K562 (cell line): ENCODE data around the gene HAPLN3. TPM values are rescaled to one million over a fixed set of nuclear protein-coding genes. Genes with fewer than 3 reads are reported as not detected.

Experiments used
- ATAC-seq: fragments of 200-7000 bp; cut with Tn5 transposase; 3 replicates; pipeline ENCODE4 v1.9.1; 2020; ENCODE audit warnings: moderate library complexity
- BruUV-seq: library from RNA; stranded (reverse); fragments of 400-500 nt; replicated peaks from 2 replicates; lab custom pipeline; 2021; lab: Mats Ljungman, UMichigan
- CTCF ChIA-PET: fragments of 300-600 bp; formaldehyde crosslinking; extraction: SDS; loops from one replicate; lab custom pipeline; 2021; ENCODE audit warnings: low intra/inter-chr PET ratio; lab: Yijun Ruan, JAX
- POLR2A ChIA-PET: fragments of 300-600, 350-650 bp; sonication (Branson Sonifier 250); formaldehyde crosslinking; extraction: SDS; loops from one replicate; lab custom pipeline; 2021; ENCODE audit warnings: antibody characterized with exemption, inconsistent platforms; lab: Yijun Ruan, JAX
- DNase-seq, 4 experiments: peaks; one replicate each; pipeline versions ENCODE4 v3.0.0 to v3.0.0-alpha.2; 2011 to 2018; ENCODE audit warnings: low spot score in 3 of 4, mixed read lengths in 3 of 4; ENCODE audit errors: extremely low read depth in 1 of 4
- FAIRE-seq: peaks from 2 replicates; lab custom pipeline; 2011; peaks lifted over from hg19 to GRCh38; lab: Jason Lieb, UNC
- H2AFZ ChIP-seq: 2 replicates; pipeline ENCODE4 v1.6.0; 2011; ENCODE audit warnings: low read depth, low read length, control low read depth, inconsistent platforms
- H3K27ac ChIP-seq: fragments of 200-600 bp; 3 replicates; pipeline ENCODE4 v1.8.0; 2011; ENCODE audit warnings: low read depth, mild to moderate bottlenecking, control low read depth, inconsistent platforms, low read length, moderate library complexity, mixed read lengths; ENCODE audit errors: extremely low read depth
- H3K27me3 ChIP-seq, 2 experiments: fragments of 300-600 bp in 1 of 2; 2 replicates in 1 of 2; 3 replicates in 1 of 2; pipeline versions ENCODE4 v1.6.0 to v1.8.0; 2011; ENCODE audit warnings: inconsistent platforms in 2 of 2, low read length in 2 of 2, mild to moderate bottlenecking in 1 of 2, mixed read lengths in 1 of 2, moderate library complexity in 1 of 2; ENCODE audit not compliant: control insufficient read depth in 2 of 2, insufficient read depth in 2 of 2
- H3K36me3 ChIP-seq: fragments of 300-600 bp; 3 replicates; pipeline ENCODE4 v1.8.0; 2011; ENCODE audit warnings: mild to moderate bottlenecking, low read length, inconsistent platforms; ENCODE audit not compliant: control insufficient read depth, insufficient read depth
- H3K4me1 ChIP-seq, 2 experiments: fragments of 200-600 bp in 1 of 2; replicated peaks in 1 of 2; 2 replicates in 1 of 2; 3 replicates in 1 of 2; pipeline versions ENCODE4 v1.5.1 to v1.8.0; 2011; ENCODE audit warnings: inconsistent platforms in 2 of 2, low read length in 2 of 2, mild to moderate bottlenecking in 1 of 2, mixed read lengths in 1 of 2, moderate library complexity in 1 of 2; ENCODE audit not compliant: control insufficient read depth in 2 of 2, insufficient read depth in 2 of 2
- H3K4me2 ChIP-seq: 2 replicates; pipeline ENCODE4 v1.6.1; 2011; ENCODE audit warnings: low read length, control low read depth, inconsistent platforms, mixed read lengths; ENCODE audit not compliant: insufficient read depth
- H3K4me3 ChIP-seq: fragments of 200-600 bp; sonication (generic), shearing (Covaris generic); 2 replicates; pipeline ENCODE4 v1.5.1; 2016; ENCODE audit warnings: control low read depth, inconsistent platforms
- H3K79me2 ChIP-seq: fragments of 200-600 bp; 3 replicates; pipeline ENCODE4 v1.8.0; 2011; ENCODE audit warnings: low read length, inconsistent platforms; ENCODE audit not compliant: control insufficient read depth, insufficient read depth
- H3K9ac ChIP-seq, 2 experiments: 2 replicates each; pipeline versions ENCODE4 v1.6.0 to v1.6.1; 2011; ENCODE audit warnings: low read depth in 2 of 2, low read length in 2 of 2, control low read depth in 1 of 2, inconsistent platforms in 1 of 2, mild to moderate bottlenecking in 1 of 2, mixed read lengths in 1 of 2; ENCODE audit not compliant: insufficient read depth in 1 of 2
- H3K9me1 ChIP-seq: one replicate; pipeline ENCODE4 v1.6.0; 2011; ENCODE audit warnings: inconsistent platforms, mild to moderate bottlenecking, low read length, moderate library complexity; ENCODE audit not compliant: control insufficient read depth, insufficient read depth
- H3K9me3 ChIP-seq: replicated peaks from 2 replicates; pipeline ENCODE4 v1.5.1; 2011; ENCODE audit warnings: low read depth, low read length, inconsistent platforms; ENCODE audit not compliant: control insufficient read depth, insufficient read depth
- H4K20me1 ChIP-seq: replicated peaks from 2 replicates; pipeline ENCODE4 v1.6.1; 2011; ENCODE audit warnings: low read length, inconsistent platforms, mixed read lengths; ENCODE audit not compliant: control insufficient read depth, insufficient read depth
- ARNT ChIP-seq, 2 experiments: fragments of 450-650 bp; IDR thresholded peaks; 2 replicates each; pipeline ENCODE4 v1.6.1; 2016; ENCODE audit warnings: mild to moderate bottlenecking in 1 of 2
- CEBPB ChIP-seq: fragments of 450-650 bp; IDR thresholded peaks from 2 replicates; pipeline ENCODE4 v1.6.1; 2016; ENCODE audit warnings: missing genetic modification characterization, missing compliant biosample characterization
- EP400 ChIP-seq: fragments of 450-650 bp; IDR thresholded peaks from 2 replicates; pipeline ENCODE4 v1.6.1; 2017; ENCODE audit warnings: antibody characterized with exemption, mild to moderate bottlenecking, moderate library complexity
- ESRRA ChIP-seq: fragments of 450-650 bp; IDR thresholded peaks from 2 replicates; pipeline ENCODE4 v1.6.1; 2014; ENCODE audit warnings: low read depth, mild to moderate bottlenecking, moderate library complexity, borderline replicate concordance
- KHSRP ChIP-seq: fragments of 450-650 bp; IDR thresholded peaks from 2 replicates; pipeline ENCODE4 v1.6.1; 2017
- STAG1 ChIP-seq: sonication (generic); formaldehyde crosslinking; IDR thresholded peaks from 2 replicates; pipeline ENCODE4 v1.5.0; 2020; ENCODE audit warnings: missing genetic modification reagents, borderline replicate concordance
- TAL1 ChIP-seq: fragments of 450-650 bp; IDR thresholded peaks from 2 replicates; pipeline ENCODE4 v1.6.1; 2016; ENCODE audit warnings: mild to moderate bottlenecking
- ZNF23 ChIP-seq: fragments of 250-450 bp; sonication (Bioruptor Pico); IDR thresholded peaks from 2 replicates; pipeline ENCODE4 v1.4.0; 2020; ENCODE audit warnings: mild to moderate bottlenecking
- ZNF551 ChIP-seq: fragments of 250-450 bp; sonication (Bioruptor Pico); IDR thresholded peaks from 2 replicates; pipeline ENCODE4 v1.5.0; 2021; ENCODE audit warnings: mild to moderate bottlenecking, moderate library complexity
- WGBS: fragments of 100-300 bp; shearing (Covaris generic); methylation state at CpG from one replicate; pipeline ENCODE4 v1.1.6; 2016; ENCODE audit warnings: low coverage, mixed read lengths; ENCODE audit not compliant: insufficient coverage; ENCODE audit errors: missing lambda C conversion rate; 5-methylcytosine and 5-hydroxymethylcytosine counted together
- in situ Hi-C: fragments of 300-500 bp; cut with MboI; formaldehyde crosslinking; loops from 4 replicates; pipeline ENCODE4 v1.15.0; 2018; ENCODE audit warnings: inconsistent platforms, mixed read lengths
- intact Hi-C: fragments of 100-400 bp; cut with micrococcal nuclease; formaldehyde crosslinking; loops from 2 replicates; pipeline ENCODE4 v1.14.2; 2022
- polyA plus RNA-seq, 8 experiments: library from polyadenylated mRNA; depleted of rRNA in 4 of 8; stranded (reverse) in 5 of 8; unstranded in 3 of 8; fragments of >200 nt; fragmentation: Nextera tagmentation in 2 of 8; fragmentation: Illumina TruSeq in 1 of 8; extraction: Ambion mirVana in 2 of 8; extraction: Trizol in 1 of 8; gene quantifications; 2 replicates each; pipeline versions ENCODE4 v1.2.1 to v1.2.3, GENCODE V29; 2011 to 2014; ENCODE audit warnings: inconsistent platforms in 1 of 8, missing spikeins in 1 of 8
- total RNA-seq, 7 experiments: library from RNA; depleted of rRNA in 6 of 7; stranded (reverse); fragments of >200 nt in 6 of 7; fragmentation: Illumina TruSeq in 2 of 7; extraction: Trizol in 2 of 7; gene quantifications; 2 replicates each; pipeline versions ENCODE4 v1.2.1 to v1.2.3, GENCODE V29; 2011 to 2021; ENCODE audit warnings: low replicate concordance in 1 of 7
- TF ChIP-seq, protein P1 (sequence below): IDR thresholded peaks from 2 replicates; pipeline ENCODE4 v1.6.1; 2012; ENCODE audit warnings: low read depth, low read length, improper control_type of control experiment, borderline replicate concordance
- TF ChIP-seq, protein P2 (sequence below): fragments of 450-650 bp; formaldehyde crosslinking; IDR thresholded peaks from 2 replicates; pipeline ENCODE4 v1.4.0; 2022; ENCODE audit warnings: missing genetic modification characterization
- TF ChIP-seq, protein P3 (sequence below): fragments of 450-650 bp; IDR thresholded peaks from 2 replicates; pipeline ENCODE4 v1.6.1; 2016; ENCODE audit warnings: borderline replicate concordance
- TF ChIP-seq, protein P4 (sequence below): sonication (generic); formaldehyde crosslinking; IDR thresholded peaks from 2 replicates; pipeline ENCODE4 v1.8.0; 2023; ENCODE audit warnings: mild to moderate bottlenecking, missing genetic modification reagents
- TF ChIP-seq, protein P5 (sequence below): sonication (generic); formaldehyde crosslinking; IDR thresholded peaks from 2 replicates; pipeline ENCODE4 v1.5.0; 2020; ENCODE audit warnings: missing genetic modification reagents

The HAPLN3 gene
- total and polyA plus RNA-seq, 9 of the 15 experiments (the other 6 are each of a cell fraction or from before 2014, with no cell fraction given), result 0.04 to 2.4 (median 0.65) TPM

DNA sequence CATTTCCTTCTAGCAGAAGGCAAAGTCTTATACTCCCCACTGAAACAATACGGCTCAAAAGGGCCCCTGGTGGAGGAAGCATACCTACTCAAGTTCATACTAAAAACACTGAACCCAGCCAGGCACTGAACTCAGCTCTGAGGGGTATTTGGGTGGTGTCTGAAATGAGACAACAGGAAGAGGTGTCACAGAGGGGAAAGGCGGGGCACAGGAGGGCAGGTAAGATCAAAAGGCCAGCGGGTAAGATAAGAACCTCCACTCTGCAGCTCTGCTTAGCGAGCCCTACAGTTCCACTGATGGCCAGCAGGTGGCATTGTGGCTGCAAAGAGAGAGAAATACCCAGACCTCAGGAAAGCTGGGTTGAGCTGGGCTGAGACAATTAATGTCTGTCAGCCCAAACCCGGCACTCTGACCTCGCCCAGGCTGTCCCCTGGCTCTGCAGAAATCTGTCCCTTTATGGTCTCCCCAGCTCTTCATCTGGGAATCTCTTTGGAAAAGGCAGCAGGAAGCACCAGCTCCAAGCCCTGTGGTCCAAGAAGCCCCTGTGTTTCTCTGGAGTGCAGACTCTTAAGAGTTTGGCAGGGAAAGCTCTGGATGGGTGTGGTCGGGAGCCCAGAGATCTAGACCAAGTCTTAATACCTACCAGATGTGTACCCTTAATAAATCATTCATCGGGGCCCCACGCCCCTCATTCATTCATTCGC lies 9.4 kb upstream of the HAPLN3 start:
- peak; percentile 85 to 91 (median 88) for DNase-seq
- TF ChIP-seq ZNF551, result no peak
- TF ChIP-seq TAL1, result no peak
- TF ChIP-seq EP400, result no peak
- no peak for TF ChIP-seq ARNT (IDR thresholded peaks at IDR 0.05)
- TF ChIP-seq STAG1 (CRISPR knock-in tag), result peak; percentile 77; the same call in 1 of the 2 replicates
- TF ChIP-seq, protein P1, sequence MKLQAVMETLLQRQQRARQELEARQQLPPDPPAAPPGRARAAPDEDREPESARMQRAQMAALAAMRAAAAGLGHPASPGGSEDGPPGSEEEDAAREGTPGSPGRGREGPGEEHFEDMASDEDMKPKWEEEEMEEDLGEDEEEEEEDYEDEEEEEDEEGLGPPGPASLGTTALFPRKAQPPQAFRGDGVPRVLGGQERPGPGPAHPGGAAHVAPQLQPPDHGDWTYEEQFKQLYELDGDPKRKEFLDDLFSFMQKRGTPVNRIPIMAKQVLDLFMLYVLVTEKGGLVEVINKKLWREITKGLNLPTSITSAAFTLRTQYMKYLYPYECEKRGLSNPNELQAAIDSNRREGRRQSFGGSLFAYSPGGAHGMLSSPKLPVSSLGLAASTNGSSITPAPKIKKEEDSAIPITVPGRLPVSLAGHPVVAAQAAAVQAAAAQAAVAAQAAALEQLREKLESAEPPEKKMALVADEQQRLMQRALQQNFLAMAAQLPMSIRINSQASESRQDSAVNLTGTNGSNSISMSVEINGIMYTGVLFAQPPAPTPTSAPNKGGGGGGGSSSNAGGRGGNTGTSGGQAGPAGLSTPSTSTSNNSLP, result no peak
- TF ChIP-seq ESRRA, result 0 out of 2 replicates have a peak, but pooled peaks have one; percentile 33
- TF ChIP-seq, protein P2, sequence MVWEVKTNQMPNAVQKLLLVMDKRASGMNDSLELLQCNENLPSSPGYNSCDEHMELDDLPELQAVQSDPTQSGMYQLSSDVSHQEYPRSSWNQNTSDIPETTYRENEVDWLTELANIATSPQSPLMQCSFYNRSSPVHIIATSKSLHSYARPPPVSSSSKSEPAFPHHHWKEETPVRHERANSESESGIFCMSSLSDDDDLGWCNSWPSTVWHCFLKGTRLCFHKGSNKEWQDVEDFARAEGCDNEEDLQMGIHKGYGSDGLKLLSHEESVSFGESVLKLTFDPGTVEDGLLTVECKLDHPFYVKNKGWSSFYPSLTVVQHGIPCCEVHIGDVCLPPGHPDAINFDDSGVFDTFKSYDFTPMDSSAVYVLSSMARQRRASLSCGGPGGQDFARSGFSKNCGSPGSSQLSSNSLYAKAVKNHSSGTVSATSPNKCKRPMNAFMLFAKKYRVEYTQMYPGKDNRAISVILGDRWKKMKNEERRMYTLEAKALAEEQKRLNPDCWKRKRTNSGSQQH (CRISPR knock-in tag), result no peak
- TF ChIP-seq, protein P3, sequence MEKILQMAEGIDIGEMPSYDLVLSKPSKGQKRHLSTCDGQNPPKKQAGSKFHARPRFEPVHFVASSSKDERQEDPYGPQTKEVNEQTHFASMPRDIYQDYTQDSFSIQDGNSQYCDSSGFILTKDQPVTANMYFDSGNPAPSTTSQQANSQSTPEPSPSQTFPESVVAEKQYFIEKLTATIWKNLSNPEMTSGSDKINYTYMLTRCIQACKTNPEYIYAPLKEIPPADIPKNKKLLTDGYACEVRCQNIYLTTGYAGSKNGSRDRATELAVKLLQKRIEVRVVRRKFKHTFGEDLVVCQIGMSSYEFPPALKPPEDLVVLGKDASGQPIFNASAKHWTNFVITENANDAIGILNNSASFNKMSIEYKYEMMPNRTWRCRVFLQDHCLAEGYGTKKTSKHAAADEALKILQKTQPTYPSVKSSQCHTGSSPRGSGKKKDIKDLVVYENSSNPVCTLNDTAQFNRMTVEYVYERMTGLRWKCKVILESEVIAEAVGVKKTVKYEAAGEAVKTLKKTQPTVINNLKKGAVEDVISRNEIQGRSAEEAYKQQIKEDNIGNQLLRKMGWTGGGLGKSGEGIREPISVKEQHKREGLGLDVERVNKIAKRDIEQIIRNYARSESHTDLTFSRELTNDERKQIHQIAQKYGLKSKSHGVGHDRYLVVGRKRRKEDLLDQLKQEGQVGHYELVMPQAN, result no peak
- no peak for TF ChIP-seq ZNF23 (CRISPR knock-in tag)
- TF ChIP-seq, protein P4, sequence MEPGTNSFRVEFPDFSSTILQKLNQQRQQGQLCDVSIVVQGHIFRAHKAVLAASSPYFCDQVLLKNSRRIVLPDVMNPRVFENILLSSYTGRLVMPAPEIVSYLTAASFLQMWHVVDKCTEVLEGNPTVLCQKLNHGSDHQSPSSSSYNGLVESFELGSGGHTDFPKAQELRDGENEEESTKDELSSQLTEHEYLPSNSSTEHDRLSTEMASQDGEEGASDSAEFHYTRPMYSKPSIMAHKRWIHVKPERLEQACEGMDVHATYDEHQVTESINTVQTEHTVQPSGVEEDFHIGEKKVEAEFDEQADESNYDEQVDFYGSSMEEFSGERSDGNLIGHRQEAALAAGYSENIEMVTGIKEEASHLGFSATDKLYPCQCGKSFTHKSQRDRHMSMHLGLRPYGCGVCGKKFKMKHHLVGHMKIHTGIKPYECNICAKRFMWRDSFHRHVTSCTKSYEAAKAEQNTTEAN (CRISPR knock-in tag), result no peak
- no peak for TF ChIP-seq KHSRP
- TF ChIP-seq, protein P5, sequence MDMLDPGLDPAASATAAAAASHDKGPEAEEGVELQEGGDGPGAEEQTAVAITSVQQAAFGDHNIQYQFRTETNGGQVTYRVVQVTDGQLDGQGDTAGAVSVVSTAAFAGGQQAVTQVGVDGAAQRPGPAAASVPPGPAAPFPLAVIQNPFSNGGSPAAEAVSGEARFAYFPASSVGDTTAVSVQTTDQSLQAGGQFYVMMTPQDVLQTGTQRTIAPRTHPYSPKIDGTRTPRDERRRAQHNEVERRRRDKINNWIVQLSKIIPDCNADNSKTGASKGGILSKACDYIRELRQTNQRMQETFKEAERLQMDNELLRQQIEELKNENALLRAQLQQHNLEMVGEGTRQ (CRISPR knock-in tag), result no peak
- no peak for TF ChIP-seq CEBPB (tag)

More for the DNA sequence above, 9.4 kb upstream of the HAPLN3 start:
- intact Hi-C loops, result loop anchor here (1.0 to 2.0 kb wide), 3 partner anchors 34 to 113 kb away; no protein-coding TSS in a partner anchor
- peaks cover 92% of the 10 kb centered on the region for H3K36me3 ChIP-seq
- no peak overlapping the region for H3K4me3 ChIP-seq
- ChIA-PET POLR2A (interaction anchor here (0.5 to 2.4 kb wide), 12 partner anchors 8 to 242 kb away, joined by 3 to 20 read pairs (median 3); partner anchors contain the start of gene MFGE8), CTCF (interaction anchor here (0.6 to 1.7 kb wide), 7 partner anchors 98 to 273 kb away, joined by 3 to 13 read pairs (median 5); no protein-coding TSS in a partner anchor)
- no peaks in the 10 kb centered on the region for H3K9me3 ChIP-seq
- peak overlapping the region in 1 of 2 experiments; percentile 28; a peak in 1 of 4 replicates for H3K9ac ChIP-seq
- 37% methylated on average over 10 of the region's 10 CpGs for WGBS
- H3K27ac ChIP-seq, result 0 out of 3 replicates have a peak overlapping the region, but pooled peaks have one; percentile 25
- H3K4me1 ChIP-seq, result peaks cover 17 to 26% of the 10 kb centered on the region in 2 experiments; a peak in 4 of 5 replicates
- ATAC-seq, result peak; percentile 93
- peak overlapping the region; percentile 59; the same call in 1 of the 2 replicates for H2AFZ ChIP-seq
- no peak overlapping the region; the same call in 1 of the 2 replicates for H3K4me2 ChIP-seq
- peak; percentile 99 for FAIRE-seq
- peaks cover 5% of the 10 kb centered on the region; the same call in 1 of the 3 replicates for H3K79me2 ChIP-seq
- in situ Hi-C loops, result no loop called here
- BruUV-seq, result no TSS peak
- 0 out of 2 replicates have a peak, but pooled peaks cover 7% of the 10 kb centered on the region for H4K20me1 ChIP-seq
- no peaks in the 10 kb centered on the region for H3K27me3 ChIP-seq
- peaks cover 3% of the 10 kb centered on the region for H3K9me1 ChIP-seq
